Amniotic stem cell (primary cell): ENCODE measurements around the gene TTC28.

Experiments used
- DNase-seq: peaks from one replicate; lab custom pipeline; 2025; lab: John Stamatoyannopoulos, UW

TTC28 gene

DNA sequence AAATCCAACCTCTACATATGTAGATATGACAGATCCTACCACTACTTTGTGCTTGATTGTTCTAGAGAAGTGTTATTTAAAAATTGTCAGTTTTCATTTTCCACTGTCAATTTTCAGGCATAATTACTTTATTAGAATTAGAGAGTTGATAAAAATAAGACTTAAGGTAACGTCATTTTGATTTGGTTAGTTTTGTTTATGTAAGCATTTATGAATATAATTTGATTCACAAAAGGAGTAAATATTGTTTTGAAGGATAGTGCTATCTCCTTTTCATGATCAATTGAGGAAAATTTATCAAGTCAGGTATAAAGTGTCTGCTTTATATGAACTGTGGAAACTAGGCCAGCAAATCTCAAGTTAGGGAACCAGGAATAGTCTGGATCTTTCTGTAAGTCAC, 718.0 kb downstream of the TTC28 start:
- DNase-seq = no peak

DNA sequence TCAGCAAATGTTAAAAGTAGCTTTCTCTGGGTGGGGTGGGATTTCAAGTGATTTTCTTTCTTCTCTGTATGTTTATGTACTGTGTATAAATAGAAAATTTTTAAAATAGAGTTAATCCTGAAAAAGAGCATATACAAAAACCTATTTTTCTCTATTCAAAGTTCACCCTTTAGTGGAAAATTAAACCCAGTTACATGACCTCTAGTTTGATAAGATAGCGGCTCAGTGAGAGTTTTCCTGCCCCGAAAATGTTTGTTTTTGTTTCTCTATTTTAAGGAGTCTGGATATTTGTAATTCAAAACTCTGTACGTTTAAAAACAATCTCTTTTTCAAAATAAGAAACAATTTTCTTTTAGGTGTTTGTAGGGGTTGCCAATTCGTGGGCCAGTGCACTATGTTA, 718.5 kb downstream of the TTC28 start:
- no peak for DNase-seq

DNA sequence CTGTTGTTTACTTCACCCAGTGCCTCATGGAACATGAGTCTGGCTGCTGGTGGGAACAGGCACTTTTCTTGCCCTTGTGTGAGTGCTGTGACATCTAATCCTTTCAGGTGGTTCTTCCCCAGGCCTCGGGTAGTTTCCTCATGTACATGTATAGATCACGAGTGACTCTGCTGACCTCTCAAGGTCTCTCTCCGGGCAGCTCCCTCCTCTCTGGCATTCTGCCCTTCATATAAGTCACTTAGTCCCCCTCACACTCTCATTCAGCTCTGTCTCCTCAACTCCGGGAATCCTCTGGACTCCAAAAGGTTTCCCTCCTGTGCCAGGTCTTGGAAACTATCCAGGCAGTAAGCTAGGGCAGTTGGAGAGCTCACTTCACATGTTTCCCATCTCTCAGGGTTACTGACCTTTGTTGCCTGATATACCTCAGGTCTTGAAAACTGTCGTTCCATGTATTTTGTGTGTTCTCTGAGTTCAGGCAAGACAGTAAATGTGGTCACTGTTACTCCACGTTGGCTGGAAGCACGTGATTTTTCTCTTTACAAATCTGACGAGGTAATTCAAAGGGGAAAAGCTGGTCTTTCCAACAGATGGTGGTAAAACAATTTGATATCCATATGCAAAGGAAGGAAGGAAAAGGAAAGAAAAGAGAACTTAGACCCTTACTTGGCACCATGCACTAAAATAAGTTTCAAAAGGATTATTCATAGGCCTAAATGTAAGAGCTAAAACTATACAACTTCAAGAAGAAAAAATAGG, 720.1 kb downstream of the TTC28 start:
- DNase-seq = no peak

DNA sequence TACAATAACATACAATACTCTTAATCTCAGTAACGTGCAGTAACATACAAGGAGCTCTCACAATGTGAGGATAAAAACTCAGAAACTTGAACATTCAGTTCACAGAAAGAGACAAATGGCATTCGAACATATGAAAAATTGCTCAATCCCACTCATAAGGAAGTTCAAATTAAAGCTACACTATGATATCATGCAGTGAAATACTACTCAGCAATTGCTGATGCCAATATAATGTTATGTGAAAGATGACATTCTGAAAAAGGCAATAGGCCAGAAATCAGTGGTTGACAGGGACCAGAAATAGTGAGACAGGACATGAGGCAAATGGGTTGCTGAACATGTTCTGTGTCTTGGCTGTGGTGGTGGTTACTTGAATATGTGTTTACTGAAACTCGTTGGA, 726.9 kb downstream of the TTC28 start:
- DNase-seq = no peak

DNA sequence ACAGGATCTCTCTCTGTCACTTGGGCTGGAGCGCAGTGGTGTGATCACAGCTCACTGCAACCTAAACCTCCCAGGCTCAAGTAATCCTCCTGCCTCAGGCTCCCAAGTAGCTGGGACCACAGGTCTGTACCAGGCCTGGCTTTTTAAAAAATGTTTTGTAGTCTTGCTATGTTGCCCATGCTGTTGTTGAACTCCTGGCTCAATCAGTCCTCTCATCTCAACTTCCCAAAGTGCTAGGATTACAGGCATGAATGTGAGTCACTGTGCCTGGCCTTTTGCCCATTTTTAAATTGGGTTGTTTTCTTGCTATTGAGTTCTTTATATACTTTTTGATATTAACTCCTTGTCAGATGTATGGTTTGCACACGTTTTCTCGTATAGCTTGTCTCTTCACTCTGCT, 727.5 kb downstream of the TTC28 start:
- no peak for DNase-seq

DNA sequence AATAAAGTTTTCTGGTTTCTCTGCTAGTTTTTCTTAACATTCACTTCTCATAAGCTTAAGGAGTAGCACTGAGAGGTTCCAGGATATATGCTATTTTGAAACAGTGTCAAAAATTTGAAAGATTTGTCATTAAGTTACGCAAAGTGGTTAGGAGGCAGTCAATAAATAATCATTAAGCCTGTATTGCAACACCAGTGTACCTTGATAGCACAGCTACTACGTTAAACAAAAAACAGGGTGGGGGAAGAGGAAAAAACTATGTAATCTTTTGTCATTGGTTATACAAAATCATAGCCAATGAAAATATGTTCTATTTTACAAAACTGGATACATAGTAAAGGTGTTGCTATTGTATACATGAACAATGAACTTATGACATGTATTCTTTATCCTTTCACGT, 730.2 kb downstream of the TTC28 start:
- no peak for DNase-seq

DNA sequence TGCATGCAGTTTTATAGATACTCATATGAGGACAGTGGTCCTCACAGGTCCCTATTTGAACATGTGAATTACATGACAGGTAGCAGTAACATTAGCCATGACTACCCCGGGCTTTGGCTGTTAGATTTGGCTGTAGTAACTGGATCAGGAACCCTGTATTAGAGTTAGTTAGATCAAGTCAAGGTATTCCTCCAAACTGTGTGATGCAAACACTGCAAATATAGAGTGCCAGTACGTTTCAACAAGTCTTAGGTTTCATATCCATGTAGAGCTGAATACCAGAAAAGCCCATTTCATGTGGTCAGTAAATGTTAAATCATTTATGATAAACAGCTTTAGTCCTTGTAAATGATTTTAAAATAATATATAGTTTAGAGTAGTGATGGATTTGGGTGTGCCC, 731.1 kb downstream of the TTC28 start:
- no peak for DNase-seq

DNA sequence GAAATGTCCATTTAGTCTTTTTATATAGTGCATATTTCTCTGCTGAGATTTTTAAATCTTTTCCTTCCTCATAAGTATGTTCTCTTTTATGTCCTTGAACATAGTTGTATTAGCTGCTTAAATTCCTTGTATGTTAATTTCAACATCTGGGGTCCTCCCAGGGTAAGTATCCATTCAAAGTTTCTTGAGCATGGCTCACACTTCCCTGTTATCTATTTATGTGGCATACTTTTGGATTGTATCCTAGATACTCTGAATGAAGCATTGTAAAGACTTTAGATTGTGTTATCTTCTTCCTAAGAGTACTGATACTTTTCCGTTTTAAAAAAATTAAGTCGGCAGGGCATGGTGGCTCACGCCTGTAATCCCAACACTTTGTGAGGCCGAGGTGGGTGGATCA, 732.2 kb downstream of the TTC28 start:
- no peak for DNase-seq

DNA sequence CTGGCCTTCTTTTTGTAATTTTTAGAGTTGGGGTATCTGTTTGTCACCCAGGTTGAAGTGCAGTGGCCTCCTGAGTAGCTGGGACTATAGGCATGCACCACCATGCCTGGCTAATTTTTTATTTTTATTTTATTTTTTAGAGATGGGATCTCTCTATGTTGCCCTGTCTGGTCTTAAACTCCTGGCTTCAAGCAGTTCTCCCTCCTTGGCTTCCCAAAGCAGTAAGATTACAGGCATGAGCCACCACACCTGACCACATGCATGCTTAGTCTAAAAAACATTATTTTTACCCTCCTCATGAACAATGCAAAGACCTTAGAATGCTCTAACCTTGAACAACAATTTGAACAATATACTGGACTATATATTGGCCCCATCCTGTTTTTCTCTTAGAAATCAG, 738.5 kb downstream of the TTC28 start:
- no peak for DNase-seq

DNA sequence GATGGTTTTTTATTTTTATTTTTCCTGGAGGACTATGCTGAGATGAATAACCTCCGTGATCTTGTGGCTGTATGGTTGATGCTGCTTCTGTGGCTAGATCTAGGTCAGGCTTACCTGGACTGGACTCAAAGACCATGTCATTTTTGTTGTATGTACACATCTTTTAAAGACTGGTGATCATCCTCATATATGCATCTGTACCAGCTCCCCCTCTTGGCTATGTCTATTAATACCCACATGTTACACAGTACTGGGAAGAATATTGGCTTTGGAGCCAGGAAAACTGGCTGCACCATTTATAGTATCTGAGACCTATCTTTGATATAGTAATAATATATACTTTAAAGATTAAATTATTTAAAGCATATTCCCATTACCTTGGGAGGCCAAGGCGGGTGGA, 742.2 kb downstream of the TTC28 start:
- DNase-seq = no peak

DNA sequence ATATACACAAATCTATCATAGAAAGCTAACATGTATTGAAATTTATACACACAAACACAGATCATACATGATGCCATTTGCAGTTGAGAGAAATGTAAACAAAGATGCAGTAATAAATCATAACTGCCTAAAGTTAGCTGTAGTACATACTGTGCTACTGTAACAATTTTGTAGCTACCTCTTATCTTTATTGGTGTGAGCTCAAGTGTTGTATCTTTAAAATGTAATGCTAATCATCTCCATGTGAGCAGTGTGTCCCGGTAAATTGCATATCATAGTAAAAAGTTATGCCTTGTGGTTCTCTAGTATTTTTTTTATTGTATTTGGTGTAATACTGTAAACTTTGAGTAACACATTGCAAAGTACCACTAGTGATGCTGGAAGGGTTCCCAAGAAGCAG, 743.7 kb downstream of the TTC28 start:
- no peak for DNase-seq

DNA sequence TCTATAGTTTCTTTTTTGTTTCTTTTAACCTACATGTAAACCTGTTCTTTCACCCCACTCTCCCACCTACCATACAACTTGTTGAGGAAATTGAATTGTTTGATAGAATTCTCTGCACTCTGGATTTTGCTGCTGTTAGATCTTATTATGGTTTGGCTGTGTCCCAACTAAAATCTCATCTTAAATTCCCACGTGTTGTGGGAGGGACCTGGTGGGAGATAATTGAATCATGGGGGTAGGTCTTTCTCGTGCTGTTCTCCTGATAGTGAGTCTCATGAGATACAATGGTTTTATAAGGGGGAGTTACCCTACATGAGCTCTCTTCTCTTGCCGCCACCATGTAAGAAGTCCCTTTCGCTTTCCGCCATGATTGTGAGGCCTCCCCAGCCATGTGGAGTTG, 745.6 kb downstream of the TTC28 start:
- DNase-seq = no peak

DNA sequence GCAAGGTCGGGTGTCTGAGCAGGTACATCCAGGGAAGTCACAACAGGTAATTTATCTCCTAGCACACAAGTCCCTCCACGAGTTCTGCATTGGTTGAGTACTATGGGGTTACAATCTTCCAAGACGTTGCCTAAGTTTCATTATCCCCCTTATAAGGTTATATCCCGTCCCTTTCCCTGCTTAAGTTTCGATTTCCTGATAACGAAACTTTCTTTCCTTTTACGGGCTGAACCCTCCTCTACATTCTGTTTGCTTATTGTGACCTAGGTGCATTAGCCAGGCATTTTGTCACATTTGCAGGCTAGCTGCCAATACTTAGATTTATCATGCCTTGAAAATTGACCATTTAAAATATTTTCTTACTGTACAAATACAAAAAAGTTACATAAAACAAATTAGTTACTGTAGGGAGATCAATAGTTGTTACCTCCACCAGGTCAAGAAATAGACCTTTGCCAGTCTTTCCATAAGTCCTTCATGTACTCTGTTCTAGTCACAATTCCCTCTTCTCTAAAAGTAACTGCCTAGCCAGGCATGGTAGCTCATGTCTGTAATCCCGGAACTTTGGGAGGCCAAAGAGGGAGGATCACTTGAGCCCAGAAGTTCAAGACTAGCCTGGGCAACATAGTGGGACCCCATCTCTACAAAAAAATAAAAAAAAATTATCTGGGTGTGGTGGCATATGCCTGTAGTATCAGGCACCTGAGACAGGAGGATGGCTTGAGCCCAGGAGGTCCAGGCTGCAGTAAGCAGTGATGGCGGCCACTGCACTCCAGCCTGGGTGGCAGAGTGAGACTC, 746.3 kb downstream of the TTC28 start:
- DNase-seq = no peak

DNA sequence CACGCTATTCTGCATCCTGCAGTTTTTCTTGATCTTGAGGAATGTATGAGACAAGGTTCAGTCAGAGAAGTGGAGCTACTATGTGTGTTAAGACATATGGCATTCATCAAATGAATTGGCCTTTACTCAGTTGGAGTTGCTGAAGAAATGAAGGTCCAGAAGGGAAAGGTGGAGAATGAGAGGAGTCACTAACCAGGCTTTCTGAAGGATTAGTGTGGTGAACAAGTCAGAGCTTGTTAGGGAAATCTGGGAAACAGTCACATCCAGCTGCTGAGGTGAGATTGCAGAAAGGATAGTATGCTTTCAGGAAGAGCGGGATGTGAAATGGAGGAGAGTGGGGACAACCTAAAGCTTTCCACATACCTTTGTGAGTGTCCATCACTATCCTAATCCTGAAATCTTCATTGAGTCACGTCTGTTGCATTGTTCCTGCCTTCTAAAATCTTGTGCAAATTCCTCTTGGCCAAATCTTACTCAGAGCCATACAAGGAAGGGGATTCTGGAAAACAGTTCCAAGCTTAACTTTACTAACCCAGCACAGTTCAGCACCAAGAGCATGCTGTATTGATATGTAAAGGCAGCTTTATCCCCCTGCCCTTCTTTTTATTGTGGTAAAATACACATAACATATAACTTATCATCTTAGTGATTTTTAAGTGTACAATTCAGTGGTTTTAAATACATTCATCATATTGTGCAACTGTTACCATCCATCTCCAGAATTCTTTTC, 749.1 kb downstream of the TTC28 start:
- DNase-seq = no peak
